Activated gamma-delta T cell treated with anti-CD3 and anti-CD28 coated beads, Interleukin-2, amount 50 U/mL, for 16 hours (primary cell): Measurements from ENCODE around the gene ASB6.
A peak's percentile ranks its signal among the peaks of the same experiment; 100 is the strongest.
"Not testable (repeated sequence)": the region's sequence is repeated elsewhere in the genome, so short reads cannot be mapped to it uniquely, and the experiment has no call there.

Experiments
- DNase-seq: peaks from one replicate; pipeline ENCODE4 v3.0.0-alpha.2; 2020; ENCODE audit warnings: low read depth

ASB6 gene

GRCh38 chr9:129667378-129667777 is 25.4 kb upstream of the ASB6 start:
- DNase-seq, result no peak

GRCh38 chr9:129666575-129666974 is 24.6 kb upstream of the ASB6 start:
- no peak for DNase-seq

GRCh38 chr9:129665814-129666520 is 24.0 kb upstream of the ASB6 start:
- DNase-seq, result no peak

- DNase-seq, result peak; percentile 15
These were observed 23.4 kb upstream of the ASB6 start, which contains the start of gene PRRX2 for GRCh38 chr9:129665389-129665775. TSS of gene PRRX2 (plus strand) at chr9:129665647. CDS start at chr9:129665868, 221 bp downstream.

GRCh38 chr9:129664746-129665388 is 22.9 kb upstream of the ASB6 start:
- no peak for DNase-seq

- not testable (repeated sequence) for DNase-seq
These were observed 20.3 kb upstream of the ASB6 start for GRCh38 chr9:129662239-129662638.

GRCh38 chr9:129661029-129661428 is 19.1 kb upstream of the ASB6 start:
- DNase-seq, result no peak

- no peak for DNase-seq
These were observed 14.9 kb upstream of the ASB6 start for GRCh38 chr9:129656795-129657390.

GRCh38 chr9:129655696-129656095 is 13.7 kb upstream of the ASB6 start:
- DNase-seq, result no peak

GRCh38 chr9:129655154-129655553 is 13.2 kb upstream of the ASB6 start:
- no peak for DNase-seq

GRCh38 chr9:129654554-129655040 is 12.6 kb upstream of the ASB6 start:
- no peak for DNase-seq

GRCh38 chr9:129653823-129654553 is 12.0 kb upstream of the ASB6 start:
- no peak for DNase-seq

- no peak for DNase-seq
These were observed 8.8 kb upstream of the ASB6 start for GRCh38 chr9:129650680-129651235.

GRCh38 chr9:129649726-129650679 is 8.1 kb upstream of the ASB6 start:
- no peak for DNase-seq

- no peak for DNase-seq
These were observed 6.8 kb upstream of the ASB6 start for GRCh38 chr9:129648764-129649115.

GRCh38 chr9:129648092-129648763 is 6.3 kb upstream of the ASB6 start:
- DNase-seq, result no peak

GRCh38 chr9:129647635-129648034 is 5.7 kb upstream of the ASB6 start:
- no peak for DNase-seq

- no peak for DNase-seq
These were observed 4.7 kb upstream of the ASB6 start for GRCh38 chr9:129646654-129647053.

- no peak for DNase-seq
These were observed 4.3 kb upstream of the ASB6 start for GRCh38 chr9:129646252-129646651.

- no peak for DNase-seq
These were observed 3.0 kb upstream of the ASB6 start for GRCh38 chr9:129644902-129645301.

GRCh38 chr9:129644365-129644764 is 2.4 kb upstream of the ASB6 start:
- no peak for DNase-seq
